MCF 10A (cell line): ENCODE results near the gene AP2M1. TPM values are rescaled to one million over a fixed set of nuclear protein-coding genes. Genes with fewer than 3 reads are reported as not detected.
A peak's percentile ranks its signal among the peaks of the same experiment; 100 is the strongest.

Experiments
- BruUV-seq: library from RNA; stranded (reverse); fragments of 400-500 nt; replicated peaks from 2 replicates; lab custom pipeline; 2021; lab: Mats Ljungman, UMichigan
- CTCF ChIA-PET: fragments of 300-600 bp; sonication (Branson Sonifier 250); formaldehyde crosslinking; extraction: SDS; loops from one replicate; lab custom pipeline; 2021; ENCODE audit warnings: antibody characterized with exemption, inconsistent platforms; lab: Yijun Ruan, JAX
- POLR2A ChIA-PET: fragments of 300-600, 350-650 bp; sonication (Branson Sonifier 250); formaldehyde crosslinking; extraction: SDS; loops from one replicate; lab custom pipeline; 2020; ENCODE audit warnings: antibody characterized with exemption, inconsistent platforms; lab: Yijun Ruan, JAX
- DNase-seq: peaks from one replicate; pipeline ENCODE4 v3.0.0-alpha.2; 2018; ENCODE audit not compliant: unreplicated experiment
- H3K27ac Mint-ChIP-seq: one replicate; pipeline ENCODE4 v1.8.0; 2022; ENCODE audit warnings: mild to moderate bottlenecking, low read depth, mixed read lengths; ENCODE audit not compliant: unreplicated experiment
- H3K27me3 Mint-ChIP-seq: one replicate; pipeline ENCODE4 v1.8.0; 2022; ENCODE audit warnings: mixed read lengths; ENCODE audit not compliant: insufficient read depth, unreplicated experiment
- H3K36me3 Mint-ChIP-seq: one replicate; pipeline ENCODE4 v1.8.0; 2022; ENCODE audit warnings: mild to moderate bottlenecking, moderate library complexity, mixed read lengths; ENCODE audit not compliant: insufficient read depth, unreplicated experiment
- H3K4me1 Mint-ChIP-seq: one replicate; pipeline ENCODE4 v1.8.0; 2022; ENCODE audit warnings: mixed read lengths; ENCODE audit not compliant: insufficient read depth, unreplicated experiment
- H3K4me3 Mint-ChIP-seq: one replicate; pipeline ENCODE4 v1.8.0; 2022; ENCODE audit warnings: mild to moderate bottlenecking, moderate library complexity, mixed read lengths; ENCODE audit not compliant: unreplicated experiment
- H3K9me3 Mint-ChIP-seq: one replicate; pipeline ENCODE4 v1.8.0; 2022; ENCODE audit warnings: mixed read lengths; ENCODE audit not compliant: unreplicated experiment
- CTCF ChIP-seq: fragments of 200-600 bp; IDR thresholded peaks from one replicate; pipeline ENCODE4 v1.8.0; 2022; ENCODE audit warnings: antibody characterized with exemption, mild to moderate bottlenecking; ENCODE audit not compliant: unreplicated experiment
- intact Hi-C: fragments of 100-400 bp; cut with micrococcal nuclease; formaldehyde crosslinking; loops from 2 replicates; pipeline ENCODE4 v1.14.1; 2022
- total RNA-seq: library from RNA; stranded (reverse); gene quantifications from 2 replicates; pipeline ENCODE4 v1.2.3, GENCODE V29; 2022

Gene AP2M1
- total RNA-seq, 1 experiment from 2014 or later = 301 TPM

DNA sequence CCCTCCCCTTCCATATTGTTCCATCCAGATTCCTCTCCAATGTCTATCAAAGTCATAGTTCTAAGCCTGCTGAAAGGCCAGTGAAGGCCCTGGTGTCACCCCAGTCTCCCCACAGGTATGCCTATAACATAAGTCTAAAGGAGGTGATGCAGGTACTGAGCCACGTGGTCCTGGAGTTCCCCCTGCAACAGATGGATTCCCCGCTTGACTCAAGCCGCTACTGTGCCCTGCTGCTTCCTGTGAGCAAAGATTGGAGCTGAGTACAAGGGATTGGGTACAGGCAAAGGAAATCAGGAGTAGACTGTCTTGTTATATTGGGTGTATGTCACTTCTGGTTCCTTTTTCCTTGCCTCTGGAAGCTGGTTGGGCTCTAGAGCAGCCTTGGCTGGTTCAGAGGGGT, 31.3 kb upstream of the AP2M1 start:
- no peak for DNase-seq
- no TSS peak for BruUV-seq
- Mint-ChIP-seq H3K4me3 (no peak overlapping the region), H3K9me3 (no peaks in the 10 kb centered on the region), H3K27ac (no peak overlapping the region), H3K36me3 (peaks cover 49% of the 10 kb centered on the region), H3K4me1 (peaks cover 5% of the 10 kb centered on the region), H3K27me3 (no peaks in the 10 kb centered on the region)
- ChIA-PET POLR2A (interaction anchor here (0.5 to 4.4 kb wide), 2 partner anchors 8 to 298 kb away, joined by 3 to 39 read pairs; partner anchors contain the start of gene EIF2B5), CTCF (interaction anchor here (0.6 to 1.7 kb wide), 2 partner anchors 36 to 259 kb away, joined by 3 to 4 read pairs; partner anchors contain the start of gene PARL)
- TF ChIP-seq CTCF = no peak
- intact Hi-C loops = no loop called here

- Mint-ChIP-seq H3K27me3 (no peaks in the 10 kb centered on the region), H3K4me3 (no peak overlapping the region), H3K36me3 (peaks cover 39% of the 10 kb centered on the region), H3K4me1 (peaks cover 5% of the 10 kb centered on the region), H3K9me3 (no peaks in the 10 kb centered on the region), H3K27ac (no peak overlapping the region)
- no TSS peak for BruUV-seq
- ChIA-PET CTCF (interaction anchor here (0.5 to 2.8 kb wide), 10 partner anchors 9 to 1195 kb away, joined by 3 to 10 read pairs (median 4); partner anchors contain the start of genes EEF1AKMT4, EIF2B5 and PARL), POLR2A (interaction anchor here (0.9 to 4.4 kb wide), 3 partner anchors 9 to 105 kb away, joined by 3 to 39 read pairs (median 3); partner anchors contain the start of genes EEF1AKMT4 and EIF2B5)
- intact Hi-C loops = loop anchor here (2.0 kb wide), 1 partner anchor 144 kb away; no protein-coding TSS in a partner anchor
- no peak for TF ChIP-seq CTCF
- DNase-seq = peak; percentile 27
Measured at GRCh38 chr3:184144505-184144904, 30.1 kb upstream of the AP2M1 start.

- Mint-ChIP-seq H3K4me3 (no peak overlapping the region), H3K9me3 (no peaks in the 10 kb centered on the region), H3K36me3 (peaks cover 33% of the 10 kb centered on the region), H3K4me1 (peaks cover 2% of the 10 kb centered on the region), H3K27me3 (no peaks in the 10 kb centered on the region), H3K27ac (no peak overlapping the region)
- intact Hi-C loops = loop anchor here (1.0 to 2.0 kb wide), 2 partner anchors 105 to 144 kb away; no protein-coding TSS in a partner anchor
- DNase-seq = peak; percentile 68
- ChIA-PET POLR2A (interaction anchor here (1.1 to 4.4 kb wide), 2 partner anchors 10 to 105 kb away, joined by 3 to 39 read pairs; partner anchors contain the start of genes EEF1AKMT4 and EIF2B5), CTCF (interaction anchor here (0.7 to 2.8 kb wide), 8 partner anchors 13 to 996 kb away, joined by 3 to 10 read pairs (median 4); partner anchors contain the start of gene EEF1AKMT4)
- no TSS peak for BruUV-seq
- peak; percentile 33 for TF ChIP-seq CTCF
Measured at GRCh38 chr3:184145111-184145524, 29.5 kb upstream of the AP2M1 start.

- no peak for TF ChIP-seq CTCF
- Mint-ChIP-seq H3K4me1 (no peaks in the 10 kb centered on the region), H3K27ac (no peak overlapping the region), H3K27me3 (no peaks in the 10 kb centered on the region), H3K9me3 (no peaks in the 10 kb centered on the region), H3K36me3 (peaks cover 31% of the 10 kb centered on the region), H3K4me3 (no peak overlapping the region)
- DNase-seq = no peak
- POLR2A ChIA-PET = interaction anchor here (0.6 to 4.4 kb wide), 3 partner anchors 11 to 162 kb away, joined by 3 to 39 read pairs (median 4); partner anchors contain the start of gene EIF2B5
- CTCF ChIA-PET = interaction anchor here (0.6 to 2.8 kb wide), 7 partner anchors 12 to 997 kb away, joined by 3 to 10 read pairs (median 3); partner anchors contain the start of gene EEF1AKMT4
- no TSS peak for BruUV-seq
- intact Hi-C loops = loop anchor here (1.0 to 2.0 kb wide), 2 partner anchors 104 to 143 kb away; no protein-coding TSS in a partner anchor
Measured at GRCh38 chr3:184145751-184146270, 28.8 kb upstream of the AP2M1 start.
